Natural killer cell (primary cell): ENCODE results near the gene KLHL3. TPM values are rescaled to one million over a fixed set of nuclear protein-coding genes. Genes with fewer than 3 reads are reported as not detected.

ENCODE experiments used
- ATAC-seq, 3 donors: fragments of 150-1000 bp in 2 of 3; fragments of 200-7000 bp in 1 of 3; cut with Tn5 transposase; 1 replicate in 1 of 3; 2 replicates in 2 of 3; pipeline ENCODE4 v1.10.0; 2021; ENCODE audit warnings: mild to moderate bottlenecking in 2 of 3, moderate library complexity in 2 of 3
- DNase-seq, 2 donors: peaks; one replicate each; pipeline versions ENCODE4 v3.0.0 to v3.0.0-alpha.2; 2013 to 2021; ENCODE audit warnings: mixed read lengths in 1 of 2
- H3K27ac ChIP-seq: one replicate; pipeline ENCODE4 v1.5.1; 2013; ENCODE audit warnings: mild to moderate bottlenecking, low read length
- H3K27me3 ChIP-seq: one replicate; pipeline ENCODE4 v1.6.1; 2013; ENCODE audit warnings: low read length; ENCODE audit not compliant: control insufficient read depth, insufficient read depth
- H3K36me3 ChIP-seq: one replicate; pipeline ENCODE4 v1.6.1; 2013; ENCODE audit warnings: low read length; ENCODE audit not compliant: control insufficient read depth, insufficient read depth
- H3K4me1 ChIP-seq: one replicate; pipeline ENCODE4 v1.6.1; 2013; ENCODE audit warnings: low read length; ENCODE audit not compliant: control insufficient read depth, insufficient read depth
- H3K4me3 ChIP-seq: one replicate; pipeline ENCODE4 v1.5.1; 2013; ENCODE audit warnings: low read length
- H3K9me3 ChIP-seq: one replicate; pipeline ENCODE4 v1.6.1; 2013; ENCODE audit warnings: low read length; ENCODE audit not compliant: control insufficient read depth, insufficient read depth
- H3K27ac Mint-ChIP-seq, 2 donors: one replicate each; pipeline ENCODE4 v1.8.0; 2022; ENCODE audit warnings: mild to moderate bottlenecking in 2 of 2, mixed read lengths in 2 of 2, moderate library complexity in 1 of 2
- H3K27me3 Mint-ChIP-seq, 2 donors: one replicate each; pipeline ENCODE4 v1.8.0; 2022; ENCODE audit warnings: low read depth in 2 of 2, mixed read lengths in 2 of 2
- H3K36me3 Mint-ChIP-seq: one replicate; pipeline ENCODE4 v1.8.0; 2022; ENCODE audit warnings: mixed read lengths
- H3K4me1 Mint-ChIP-seq, 2 donors: one replicate each; pipeline ENCODE4 v1.8.0; 2022; ENCODE audit warnings: mixed read lengths in 2 of 2
- H3K4me3 Mint-ChIP-seq: one replicate; pipeline ENCODE4 v1.8.0; 2022; ENCODE audit warnings: mild to moderate bottlenecking, moderate library complexity, mixed read lengths
- H3K9me3 Mint-ChIP-seq, 2 donors: one replicate each; pipeline ENCODE4 v1.8.0; 2022; ENCODE audit warnings: mixed read lengths in 2 of 2
- CTCF ChIP-seq: fragments of 200-600 bp; IDR thresholded peaks from one replicate; pipeline ENCODE4 v1.8.0; 2022; ENCODE audit warnings: antibody characterized with exemption
- WGBS: methylation state at CpG from one replicate; pipeline ENCODE4 v1.1.7; 2013; ENCODE audit warnings: missing lambda C conversion rate; ENCODE audit not compliant: insufficient coverage; 5-methylcytosine and 5-hydroxymethylcytosine counted together
- intact Hi-C: fragments of 100-400 bp; cut with micrococcal nuclease; formaldehyde crosslinking; loops from one replicate; pipeline ENCODE4 v1.14.2; 2022
- total RNA-seq, 4 donors: library from RNA; stranded (reverse); fragments of 120-200 nt in 1 of 4; gene quantifications; one replicate each; pipeline versions ENCODE4 v1.2.3 to v1.2.4, GENCODE V29; 2013 to 2022

The KLHL3 gene
- total RNA-seq, 3 donors from 2014 or later (not counting 1 experiment from before 2014, with no cell fraction given), result 11.2 to 14.0 (median 13.2) TPM

- H3K27ac Mint-ChIP-seq, result no peak overlapping the region
- H3K4me3 Mint-ChIP-seq, result no peak overlapping the region
- peaks cover 0 to 5% of the 10 kb centered on the region in 2 donors for H3K4me1 Mint-ChIP-seq
- TF ChIP-seq CTCF, result no peak
- no peaks in the 10 kb centered on the region for H3K36me3 Mint-ChIP-seq
- no peaks in the 10 kb centered on the region for H3K9me3 Mint-ChIP-seq
- Histone ChIP-seq H3K27me3 (no peaks in the 10 kb centered on the region), H3K4me3 (no peak overlapping the region), H3K27ac (no peak overlapping the region), H3K36me3 (no peaks in the 10 kb centered on the region), H3K4me1 (no peaks in the 10 kb centered on the region), H3K9me3 (no peaks in the 10 kb centered on the region)
- intact Hi-C loops, result no loop called here
- WGBS, result 91% methylated on average over 1 of the region's 2 CpGs
- no peak for ATAC-seq
- peaks cover 24 to 44% of the 10 kb centered on the region in 2 donors for H3K27me3 Mint-ChIP-seq
- DNase-seq, result no peak
Observed at GRCh38 chr5:137609127-137609526, 126.8 kb downstream of the KLHL3 start.

GRCh38 chr5:137607771-137608170, 128.1 kb downstream of the KLHL3 start:
- Histone ChIP-seq H3K36me3 (no peaks in the 10 kb centered on the region), H3K4me3 (no peak overlapping the region), H3K9me3 (no peaks in the 10 kb centered on the region), H3K27ac (no peak overlapping the region), H3K4me1 (no peaks in the 10 kb centered on the region), H3K27me3 (no peaks in the 10 kb centered on the region)
- H3K9me3 Mint-ChIP-seq, result no peaks in the 10 kb centered on the region
- no peak overlapping the region for H3K27ac Mint-ChIP-seq
- H3K4me1 Mint-ChIP-seq, result no peaks in the 10 kb centered on the region
- no peak overlapping the region for H3K4me3 Mint-ChIP-seq
- H3K27me3 Mint-ChIP-seq, result peaks cover 27 to 57% of the 10 kb centered on the region in 2 donors
- 90% methylated on average over 5 of the region's 5 CpGs for WGBS
- no peak for ATAC-seq
- TF ChIP-seq CTCF, result no peak
- H3K36me3 Mint-ChIP-seq, result no peaks in the 10 kb centered on the region
- DNase-seq, result no peak
- intact Hi-C loops, result no loop called here

GRCh38 chr5:137606401-137606800, 129.5 kb downstream of the KLHL3 start:
- 67% methylated on average over 2 of the region's 2 CpGs for WGBS
- no peak for TF ChIP-seq CTCF
- Mint-ChIP-seq H3K36me3 (no peaks in the 10 kb centered on the region), H3K9me3 (no peaks in the 10 kb centered on the region), H3K27me3 (peaks cover 27 to 60% of the 10 kb centered on the region in 2 donors), H3K27ac (no peak overlapping the region), H3K4me1 (no peaks in the 10 kb centered on the region), H3K4me3 (no peak overlapping the region)
- intact Hi-C loops, result no loop called here
- H3K4me3 ChIP-seq, result no peak overlapping the region
- no peaks in the 10 kb centered on the region for H3K27me3 ChIP-seq
- no peaks in the 10 kb centered on the region for H3K36me3 ChIP-seq
- H3K9me3 ChIP-seq, result no peaks in the 10 kb centered on the region
- no peaks in the 10 kb centered on the region for H3K4me1 ChIP-seq
- ATAC-seq (no peak), DNase-seq (no peak)
- no peak overlapping the region for H3K27ac ChIP-seq

- H3K4me1 ChIP-seq, result no peaks in the 10 kb centered on the region
- ATAC-seq (no peak), DNase-seq (no peak)
- Mint-ChIP-seq H3K27ac (no peak overlapping the region), H3K4me3 (no peak overlapping the region), H3K36me3 (no peaks in the 10 kb centered on the region), H3K27me3 (peaks cover 21 to 60% of the 10 kb centered on the region in 2 donors), H3K4me1 (no peaks in the 10 kb centered on the region), H3K9me3 (no peaks in the 10 kb centered on the region)
- TF ChIP-seq CTCF, result no peak
- H3K27me3 ChIP-seq, result no peaks in the 10 kb centered on the region
- H3K9me3 ChIP-seq, result no peaks in the 10 kb centered on the region
- H3K36me3 ChIP-seq, result no peaks in the 10 kb centered on the region
- intact Hi-C loops, result no loop called here
- no peak overlapping the region for H3K4me3 ChIP-seq
- no peak overlapping the region for H3K27ac ChIP-seq
- WGBS, result 21% methylated on average over 3 of the region's 4 CpGs
Observed at GRCh38 chr5:137605411-137605810, 130.5 kb downstream of the KLHL3 start.
